T-helper 2 cell treated with Interferon-gamma antibody and Interleukin-4, amounts not matched to agents 5 μg/mL and 100 μg/mL, for 36 hours (primary cell): ENCODE measurements around the gene ASCC1.
"Not testable (repeated sequence)": the region's sequence is repeated elsewhere in the genome, so short reads cannot be mapped to it uniquely, and the experiment has no call there.

ENCODE experiments used
- DNase-seq: peaks from one replicate; pipeline ENCODE4 v3.0.0; 2021; ENCODE audit warnings: low spot score
- H3K27ac Mint-ChIP-seq: one replicate; pipeline ENCODE4 v1.8.0; 2021; ENCODE audit warnings: mild to moderate bottlenecking, mixed read lengths
- H3K27me3 Mint-ChIP-seq: one replicate; pipeline ENCODE4 v1.8.0; 2021; ENCODE audit warnings: low read depth, mixed read lengths
- H3K36me3 Mint-ChIP-seq: one replicate; pipeline ENCODE4 v1.8.0; 2021; ENCODE audit warnings: low read depth, mixed read lengths
- H3K4me1 Mint-ChIP-seq: one replicate; pipeline ENCODE4 v1.8.0; 2021; ENCODE audit warnings: low read depth, mixed read lengths
- H3K4me3 Mint-ChIP-seq: one replicate; pipeline ENCODE4 v1.8.0; 2022; ENCODE audit warnings: mild to moderate bottlenecking, moderate library complexity, mixed read lengths
- H3K9me3 Mint-ChIP-seq: one replicate; pipeline ENCODE4 v1.8.0; 2021; ENCODE audit warnings: mixed read lengths

Gene ASCC1

GRCh38 chr10:72152286-72152685 is 63.8 kb downstream of the ASCC1 start:
- peaks cover 17% of the 10 kb centered on the region for H3K36me3 Mint-ChIP-seq
- peaks cover 6% of the 10 kb centered on the region for H3K4me1 Mint-ChIP-seq
- no peak overlapping the region for H3K27ac Mint-ChIP-seq
- no peak for DNase-seq
- no peak overlapping the region for H3K4me3 Mint-ChIP-seq
- H3K9me3 Mint-ChIP-seq: no peaks in the 10 kb centered on the region
- H3K27me3 Mint-ChIP-seq: no peaks in the 10 kb centered on the region

- peaks cover 14% of the 10 kb centered on the region for H3K36me3 Mint-ChIP-seq
- not testable (repeated sequence) for H3K27me3 Mint-ChIP-seq, H3K4me1 Mint-ChIP-seq, H3K4me3 Mint-ChIP-seq, H3K27ac Mint-ChIP-seq, DNase-seq, H3K9me3 Mint-ChIP-seq
Measured at GRCh38 chr10:72150746-72151478, 65.2 kb downstream of the ASCC1 start.

GRCh38 chr10:72147324-72147584 is 68.8 kb downstream of the ASCC1 start:
- not testable (repeated sequence) for H3K27ac Mint-ChIP-seq, H3K4me3 Mint-ChIP-seq, H3K27me3 Mint-ChIP-seq, DNase-seq, H3K9me3 Mint-ChIP-seq, H3K4me1 Mint-ChIP-seq
- H3K36me3 Mint-ChIP-seq: peaks cover 13% of the 10 kb centered on the region

- peaks cover 12% of the 10 kb centered on the region for H3K36me3 Mint-ChIP-seq
- peaks cover 6% of the 10 kb centered on the region for H3K4me1 Mint-ChIP-seq
- H3K4me3 Mint-ChIP-seq: no peak overlapping the region
- no peak overlapping the region for H3K27ac Mint-ChIP-seq
- no peaks in the 10 kb centered on the region for H3K9me3 Mint-ChIP-seq
- DNase-seq: no peak
- no peaks in the 10 kb centered on the region for H3K27me3 Mint-ChIP-seq
Measured at GRCh38 chr10:72146559-72147323, 69.3 kb downstream of the ASCC1 start.

- H3K4me3 Mint-ChIP-seq: no peak overlapping the region
- no peak for DNase-seq
- H3K9me3 Mint-ChIP-seq: no peaks in the 10 kb centered on the region
- H3K36me3 Mint-ChIP-seq: peaks cover 9% of the 10 kb centered on the region
- H3K27me3 Mint-ChIP-seq: no peaks in the 10 kb centered on the region
- H3K4me1 Mint-ChIP-seq: peaks cover 8% of the 10 kb centered on the region
- H3K27ac Mint-ChIP-seq: no peak overlapping the region
Measured at GRCh38 chr10:72146071-72146470, 70.0 kb downstream of the ASCC1 start.

GRCh38 chr10:72145657-72146056 is 70.4 kb downstream of the ASCC1 start:
- Mint-ChIP-seq H3K4me1 (peaks cover 8% of the 10 kb centered on the region), H3K27ac (no peak overlapping the region), H3K4me3 (no peak overlapping the region), H3K36me3 (peaks cover 5% of the 10 kb centered on the region), H3K9me3 (no peaks in the 10 kb centered on the region), H3K27me3 (no peaks in the 10 kb centered on the region)
- DNase-seq: no peak

- Mint-ChIP-seq H3K4me3 (no peak overlapping the region), H3K9me3 (peaks cover 4% of the 10 kb centered on the region), H3K36me3 (peaks cover 8% of the 10 kb centered on the region), H3K27ac (no peak overlapping the region), H3K4me1 (peaks cover 9% of the 10 kb centered on the region), H3K27me3 (no peaks in the 10 kb centered on the region)
- no peak for DNase-seq
Measured at GRCh38 chr10:72140850-72141249, 75.2 kb downstream of the ASCC1 start.

- no peak overlapping the region for H3K4me3 Mint-ChIP-seq
- H3K9me3 Mint-ChIP-seq: peaks cover 8% of the 10 kb centered on the region
- no peak overlapping the region for H3K27ac Mint-ChIP-seq
- H3K27me3 Mint-ChIP-seq: no peaks in the 10 kb centered on the region
- H3K36me3 Mint-ChIP-seq: peaks cover 14% of the 10 kb centered on the region
- H3K4me1 Mint-ChIP-seq: peaks cover 14% of the 10 kb centered on the region
- DNase-seq: no peak
Measured at GRCh38 chr10:72140174-72140573, 75.9 kb downstream of the ASCC1 start.

GRCh38 chr10:72137583-72137982 is 78.5 kb downstream of the ASCC1 start:
- Mint-ChIP-seq H3K27ac (no peak overlapping the region), H3K9me3 (peaks cover 8% of the 10 kb centered on the region), H3K4me3 (no peak overlapping the region), H3K4me1 (peaks cover 29% of the 10 kb centered on the region), H3K36me3 (peaks cover 20% of the 10 kb centered on the region), H3K27me3 (no peaks in the 10 kb centered on the region)
- no peak for DNase-seq

- Mint-ChIP-seq H3K4me1 (peaks cover 29% of the 10 kb centered on the region), H3K36me3 (peaks cover 20% of the 10 kb centered on the region)
- H3K4me3 Mint-ChIP-seq, H3K9me3 Mint-ChIP-seq, H3K27me3 Mint-ChIP-seq, H3K27ac Mint-ChIP-seq, DNase-seq: not testable (repeated sequence)
Measured at GRCh38 chr10:72136225-72136624, 79.9 kb downstream of the ASCC1 start.

GRCh38 chr10:72134785-72135767 is 81.0 kb downstream of the ASCC1 start:
- DNase-seq: no peak
- Mint-ChIP-seq H3K36me3 (peaks cover 20% of the 10 kb centered on the region), H3K4me1 (peaks cover 25% of the 10 kb centered on the region), H3K4me3 (peak overlapping the region; percentile 35), H3K9me3 (peaks cover 8% of the 10 kb centered on the region), H3K27me3 (no peaks in the 10 kb centered on the region), H3K27ac (peak overlapping the region; percentile 29)

- Mint-ChIP-seq H3K27me3 (no peaks in the 10 kb centered on the region), H3K27ac (peak overlapping the region; percentile 32), H3K9me3 (peaks cover 8% of the 10 kb centered on the region), H3K36me3 (peaks cover 20% of the 10 kb centered on the region), H3K4me3 (no peak overlapping the region), H3K4me1 (peaks cover 24% of the 10 kb centered on the region)
- no peak for DNase-seq
Measured at GRCh38 chr10:72133517-72133916, 82.6 kb downstream of the ASCC1 start.

GRCh38 chr10:72132854-72133253 is 83.2 kb downstream of the ASCC1 start:
- H3K4me1 Mint-ChIP-seq: peaks cover 22% of the 10 kb centered on the region
- H3K4me3 Mint-ChIP-seq: no peak overlapping the region
- DNase-seq: no peak
- peaks cover 8% of the 10 kb centered on the region for H3K9me3 Mint-ChIP-seq
- no peaks in the 10 kb centered on the region for H3K27me3 Mint-ChIP-seq
- H3K27ac Mint-ChIP-seq: no peak overlapping the region
- H3K36me3 Mint-ChIP-seq: peaks cover 23% of the 10 kb centered on the region

- no peaks in the 10 kb centered on the region for H3K9me3 Mint-ChIP-seq
- no peak overlapping the region for H3K4me3 Mint-ChIP-seq
- H3K36me3 Mint-ChIP-seq: peaks cover 4% of the 10 kb centered on the region
- H3K4me1 Mint-ChIP-seq: peaks cover 12% of the 10 kb centered on the region
- no peak overlapping the region for H3K27ac Mint-ChIP-seq
- H3K27me3 Mint-ChIP-seq: no peaks in the 10 kb centered on the region
- DNase-seq: no peak
Measured at GRCh38 chr10:72127571-72127970, 88.5 kb downstream of the ASCC1 start.
